ENCODE data around the gene COX14. TPM values are rescaled to one million over a fixed set of nuclear protein-coding genes. Genes with fewer than 3 reads are reported as not detected.

Gene COX14
- total RNA-seq, 1 experiment from 2014 or later: 41.0 TPM

DNA sequence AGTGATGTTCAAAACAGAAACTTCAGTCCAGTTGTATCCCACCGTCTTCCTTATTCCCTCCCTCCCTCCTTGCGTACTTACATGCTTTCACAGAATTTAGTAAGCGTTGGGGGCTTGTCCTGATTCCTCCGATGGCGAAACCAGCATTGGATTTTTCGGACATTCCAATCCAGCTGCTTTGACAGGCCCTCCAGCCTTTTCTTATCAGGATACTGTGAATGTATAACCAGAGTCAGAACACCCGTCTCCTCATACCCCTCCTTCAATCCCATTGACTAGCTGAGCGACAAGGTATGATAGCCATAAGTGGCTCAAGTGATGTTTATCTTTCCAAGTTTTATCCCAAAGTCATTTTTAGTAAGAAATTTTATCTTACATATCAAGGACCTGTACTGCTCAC is 31.0 kb downstream of the COX14 start:
- POLR2A ChIA-PET: no interaction called here
- peaks cover 0 to 3% of the 10 kb centered on the region in 2 experiments; a peak in 2 of 4 replicates for H3K36me3 ChIP-seq (ENCODE audit: control insufficient read depth in 1 of 2, insufficient read depth in 2 of 2, low read length in 2 of 2)

DNA sequence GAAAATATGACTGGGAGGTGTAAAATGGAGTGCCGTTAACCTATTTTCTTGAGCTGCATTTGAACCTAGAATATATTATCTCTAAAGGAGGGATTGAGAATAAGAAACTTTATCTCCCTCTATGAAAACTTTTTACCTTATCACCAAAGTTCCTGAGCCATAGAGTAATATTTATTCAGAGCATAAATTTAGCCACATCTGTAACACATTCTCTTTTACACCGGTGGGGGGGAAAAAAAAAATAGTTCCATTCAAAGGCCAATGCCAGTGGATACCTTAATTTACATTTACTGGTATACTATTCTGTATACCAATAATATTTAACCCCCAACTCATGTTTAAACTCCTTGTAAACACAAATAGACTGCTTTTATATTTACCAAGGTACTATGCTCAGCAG is 33.4 kb downstream of the COX14 start:
- H3K9me2 ChIP-seq (ENCODE audit: insufficient read depth): no peaks in the 10 kb centered on the region
- CTCF ChIA-PET: interaction anchor here (1.6 kb wide), 1 partner anchor 34 kb away, joined by 5 read pairs; the partner anchor contains the start of gene COX14
- H3K9ac ChIP-seq (ENCODE audit: low read length): no peak overlapping the region
- intact Hi-C loops (cut with micrococcal nuclease): no loop called here
- H3K4me1 ChIP-seq (ENCODE audit: control insufficient read depth in 1 of 2, insufficient read depth in 2 of 2, low read length in 2 of 2): no peaks in the 10 kb centered on the region
- H3K27me3 ChIP-seq (ENCODE audit: insufficient read depth, low read length): no peaks in the 10 kb centered on the region
- TF ChIP-seq EZH2phosphoT487 (IDR thresholded peaks at IDR 0.05; ENCODE audit: borderline replicate concordance) (no peak), POLR2AphosphoS5 (IDR thresholded peaks at IDR 0.05; ENCODE audit: low read depth, low read length) (no peak), CEBPB (IDR thresholded peaks at IDR 0.05; ENCODE audit: low read depth) (no peak), YY1 (IDR thresholded peaks at IDR 0.05; ENCODE audit: extremely low read depth, insufficient replicate concordance, low read depth, low read length) (no peak), TCF7L2 (IDR thresholded peaks at IDR 0.05; ENCODE audit: borderline replicate concordance, extremely low read depth, insufficient read depth, insufficient read length) (no peak), JUND (IDR thresholded peaks at IDR 0.05) (no peak), SP1 (IDR thresholded peaks at IDR 0.05; ENCODE audit: low read depth) (no peak), ELF1 (IDR thresholded peaks at IDR 0.05; ENCODE audit: borderline replicate concordance, low read depth) (no peak), RAD21 (IDR thresholded peaks at IDR 0.05; ENCODE audit: low read depth) (no peak)
- H3K9me3 ChIP-seq (ENCODE audit: control insufficient read depth in 1 of 2, insufficient read depth in 1 of 2, low read depth in 1 of 2, low read length in 2 of 2): no peaks in the 10 kb centered on the region
- POLR2A ChIA-PET: no interaction called here
- H3K36me3 ChIP-seq (ENCODE audit: control insufficient read depth in 1 of 2, insufficient read depth in 2 of 2, low read length in 2 of 2): peaks cover 0 to 3% of the 10 kb centered on the region in 2 experiments; a peak in 2 of 4 replicates
- H4K20me1 ChIP-seq (ENCODE audit: insufficient read depth): no peaks in the 10 kb centered on the region
- no peak overlapping the region for H2AFZ ChIP-seq (ENCODE audit: low read depth, low read length, poor library complexity, severe bottlenecking)
- DNase-seq (ENCODE audit: low read depth, low spot score) (no peak), ATAC-seq (no peak)
- H3K4me2 ChIP-seq (ENCODE audit: low read length): no peak overlapping the region
- peaks cover 7% of the 10 kb centered on the region; the same call in 1 of the 2 replicates for H3K79me2 ChIP-seq (ENCODE audit: insufficient read depth, low read length)
- no TSS peak for BruUV-seq (replicated peaks)
- RAD21 ChIA-PET (ENCODE audit: low non-redundant PET in 1 of 2, low total read pairs in 2 of 2, uncharacterized antibody in 2 of 2, unreplicated experiment in 2 of 2): no interaction called here
- no peak overlapping the region for H3K27ac ChIP-seq (ENCODE audit: low read depth, low read length)
- no peak overlapping the region for H3K4me3 ChIP-seq (replicated peaks in 1 of 2; ENCODE audit: low read depth in 1 of 2, low read length in 2 of 2)

More for the DNA sequence above, 31.0 kb downstream of the COX14 start:
- peaks cover 7% of the 10 kb centered on the region; the same call in 1 of the 2 replicates for H3K79me2 ChIP-seq (ENCODE audit: insufficient read depth, low read length)
- no peak overlapping the region for H2AFZ ChIP-seq (ENCODE audit: low read depth, low read length, poor library complexity, severe bottlenecking)
- no peak for DNase-seq (ENCODE audit: low read depth, low spot score)
- ATAC-seq: no peak
- CTCF ChIA-PET: interaction anchor here (0.7 kb wide), 1 partner anchor 1209 kb away, joined by 3 read pairs; no protein-coding TSS in a partner anchor
- no TSS peak for BruUV-seq (replicated peaks)
- no peak overlapping the region for H3K4me2 ChIP-seq (ENCODE audit: low read length)
- no peaks in the 10 kb centered on the region for H4K20me1 ChIP-seq (ENCODE audit: insufficient read depth)
- no peak overlapping the region for H3K9ac ChIP-seq (ENCODE audit: low read length)
- H3K27ac ChIP-seq (ENCODE audit: low read depth, low read length): no peak overlapping the region
- TF ChIP-seq ELF1 (IDR thresholded peaks at IDR 0.05; ENCODE audit: borderline replicate concordance, low read depth) (no peak), EZH2 (IDR thresholded peaks at IDR 0.05) (no peak), FOSL1 (IDR thresholded peaks at IDR 0.05; ENCODE audit: low read depth) (no peak), POLR2AphosphoS5 (IDR thresholded peaks at IDR 0.05; ENCODE audit: low read depth, low read length) (no peak), EZH2phosphoT487 (IDR thresholded peaks at IDR 0.05; ENCODE audit: borderline replicate concordance) (no peak), ZFX (IDR thresholded peaks at IDR 0.05) (no peak), SP1 (IDR thresholded peaks at IDR 0.05; ENCODE audit: low read depth) (no peak), POLR2A (IDR thresholded peaks at IDR 0.05; ENCODE audit: borderline replicate concordance, extremely low read depth, insufficient read depth, insufficient read length) (no peak)
- TF ChIP-seq, protein P1, sequence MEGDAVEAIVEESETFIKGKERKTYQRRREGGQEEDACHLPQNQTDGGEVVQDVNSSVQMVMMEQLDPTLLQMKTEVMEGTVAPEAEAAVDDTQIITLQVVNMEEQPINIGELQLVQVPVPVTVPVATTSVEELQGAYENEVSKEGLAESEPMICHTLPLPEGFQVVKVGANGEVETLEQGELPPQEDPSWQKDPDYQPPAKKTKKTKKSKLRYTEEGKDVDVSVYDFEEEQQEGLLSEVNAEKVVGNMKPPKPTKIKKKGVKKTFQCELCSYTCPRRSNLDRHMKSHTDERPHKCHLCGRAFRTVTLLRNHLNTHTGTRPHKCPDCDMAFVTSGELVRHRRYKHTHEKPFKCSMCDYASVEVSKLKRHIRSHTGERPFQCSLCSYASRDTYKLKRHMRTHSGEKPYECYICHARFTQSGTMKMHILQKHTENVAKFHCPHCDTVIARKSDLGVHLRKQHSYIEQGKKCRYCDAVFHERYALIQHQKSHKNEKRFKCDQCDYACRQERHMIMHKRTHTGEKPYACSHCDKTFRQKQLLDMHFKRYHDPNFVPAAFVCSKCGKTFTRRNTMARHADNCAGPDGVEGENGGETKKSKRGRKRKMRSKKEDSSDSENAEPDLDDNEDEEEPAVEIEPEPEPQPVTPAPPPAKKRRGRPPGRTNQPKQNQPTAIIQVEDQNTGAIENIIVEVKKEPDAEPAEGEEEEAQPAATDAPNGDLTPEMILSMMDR (IDR thresholded peaks at IDR 0.05 in 2 of 3, conservative IDR thresholded peaks at IDR 0.05 in 1 of 3; ENCODE audit: borderline replicate concordance in 1 of 3, insufficient read depth in 1 of 3, low read depth in 2 of 3, low read length in 2 of 3): no peak
- no peak overlapping the region for H3K4me3 ChIP-seq (replicated peaks in 1 of 2; ENCODE audit: low read depth in 1 of 2, low read length in 2 of 2)
- RAD21 ChIA-PET (ENCODE audit: low non-redundant PET in 1 of 2, low total read pairs in 2 of 2, uncharacterized antibody in 2 of 2, unreplicated experiment in 2 of 2): interaction anchor here in 1 of 2 experiments (0.7 kb wide), 1 partner anchor 31 kb away, joined by 3 read pairs; no protein-coding TSS in a partner anchor
- H3K9me2 ChIP-seq (ENCODE audit: insufficient read depth): no peaks in the 10 kb centered on the region
- H3K4me1 ChIP-seq (ENCODE audit: control insufficient read depth in 1 of 2, insufficient read depth in 2 of 2, low read length in 2 of 2): no peaks in the 10 kb centered on the region
- intact Hi-C loops (cut with micrococcal nuclease): no loop called here
- no peaks in the 10 kb centered on the region for H3K9me3 ChIP-seq (ENCODE audit: control insufficient read depth in 1 of 2, insufficient read depth in 1 of 2, low read depth in 1 of 2, low read length in 2 of 2)
- H3K27me3 ChIP-seq (ENCODE audit: insufficient read depth, low read length): no peaks in the 10 kb centered on the region

Data from HCT116 (cell line).